Psoas muscle (tissue), 8 donors: ENCODE data around the gene CLMP. TPM values are rescaled to one million over a fixed set of nuclear protein-coding genes. Genes with fewer than 3 reads are reported as not detected.
"Not testable (repeated sequence)": the region's sequence is repeated elsewhere in the genome, so short reads cannot be mapped to it uniquely, and the experiment has no call there.

Experiments used
- ATAC-seq, 4 donors: fragments of 200-7000 bp; cut with Tn5 transposase; one replicate each; pipeline ENCODE4 v1.9.1; 2020; ENCODE audit warnings: moderate library complexity in 3 of 4, mild to moderate bottlenecking in 2 of 4
- DNase-seq, 2 donors: peaks; one replicate each; pipeline ENCODE4 v3.0.0-alpha.2; 2020
- H3K27ac ChIP-seq: fragments of 200-600 bp; one replicate; pipeline ENCODE4 v1.8.0; 2022
- H3K27me3 ChIP-seq, 3 donors: fragments of 200-600 bp in 1 of 3; one replicate each; pipeline versions ENCODE4 v1.6.1 to v1.8.0; 2013 to 2022; ENCODE audit warnings: low read length in 2 of 3, mild to moderate bottlenecking in 2 of 3, moderate library complexity in 1 of 3; ENCODE audit not compliant: insufficient read depth in 3 of 3
- H3K36me3 ChIP-seq, 2 donors: fragments of 200-600 bp in 1 of 2; one replicate each; pipeline versions ENCODE4 v1.6.1 to v1.8.0; 2013 to 2022; ENCODE audit warnings: low read depth in 1 of 2, mild to moderate bottlenecking in 1 of 2, moderate library complexity in 1 of 2; ENCODE audit not compliant: insufficient read depth in 1 of 2
- H3K4me1 ChIP-seq: fragments of 200-600 bp; one replicate; pipeline ENCODE4 v1.8.0; 2022
- H3K4me3 ChIP-seq: fragments of 200-600 bp; one replicate; pipeline ENCODE4 v1.8.0; 2022; ENCODE audit warnings: mild to moderate bottlenecking
- H3K9me3 ChIP-seq: fragments of 200-600 bp; one replicate; pipeline ENCODE4 v1.8.0; 2022
- WGBS, 3 donors: extraction: QIAGEN DNeasy Blood & Tissue Kit; methylation state at CpG; one replicate each; pipeline versions ENCODE4 v1.1.6 to v1.1.7; 2013; 5-methylcytosine and 5-hydroxymethylcytosine counted together
- intact Hi-C, 2 donors: fragments of 100-400 bp; cut with DNase I; formaldehyde crosslinking; loops; one replicate each; pipeline versions ENCODE4 v1.11.0 to v1.14.2; 2022
- polyA plus RNA-seq, 3 donors: library from polyadenylated mRNA; stranded (reverse); fragments of 200-250 nt; gene quantifications; one replicate each; pipeline ENCODE4 v1.2.3, GENCODE V29; 2013
- total RNA-seq, 4 donors: library from RNA; stranded (reverse); fragmentation: NEBNext Ultra II Directional in 2 of 4; extraction: Animal tissue kit (Norgen Biotek cat#: 25700) in 2 of 4; gene quantifications; one replicate each; pipeline versions ENCODE4 v1.2.1 to v1.2.4, GENCODE V29; 2021 to 2023
- TF ChIP-seq, protein P1 (sequence below): fragments of 200-600 bp; IDR thresholded peaks from one replicate; pipeline ENCODE4 v1.8.0; 2022; ENCODE audit warnings: antibody characterized with exemption
- donor health status: healthy with polysubstance abuse.
- donor health status: DM: no; HTN: no; CAD: no; lungs with moderate emphysema.
- donor health status: Bipolar disorder and iron deficiency.
- donor health status: healthy.
- donor health status: DM: yes; HTN: yes; CAD: no.
- donor health status: DM: no; HTN: no; CAD: no.
- donor health status: DM: no; HTN: no; CAD: no.
- donor health status: DM: yes; HTN: yes; CAD: no.

Gene CLMP
- total and polyA plus RNA-seq, 7 donors, result 0.83 to 4.2 (median 2.9) TPM

DNA sequence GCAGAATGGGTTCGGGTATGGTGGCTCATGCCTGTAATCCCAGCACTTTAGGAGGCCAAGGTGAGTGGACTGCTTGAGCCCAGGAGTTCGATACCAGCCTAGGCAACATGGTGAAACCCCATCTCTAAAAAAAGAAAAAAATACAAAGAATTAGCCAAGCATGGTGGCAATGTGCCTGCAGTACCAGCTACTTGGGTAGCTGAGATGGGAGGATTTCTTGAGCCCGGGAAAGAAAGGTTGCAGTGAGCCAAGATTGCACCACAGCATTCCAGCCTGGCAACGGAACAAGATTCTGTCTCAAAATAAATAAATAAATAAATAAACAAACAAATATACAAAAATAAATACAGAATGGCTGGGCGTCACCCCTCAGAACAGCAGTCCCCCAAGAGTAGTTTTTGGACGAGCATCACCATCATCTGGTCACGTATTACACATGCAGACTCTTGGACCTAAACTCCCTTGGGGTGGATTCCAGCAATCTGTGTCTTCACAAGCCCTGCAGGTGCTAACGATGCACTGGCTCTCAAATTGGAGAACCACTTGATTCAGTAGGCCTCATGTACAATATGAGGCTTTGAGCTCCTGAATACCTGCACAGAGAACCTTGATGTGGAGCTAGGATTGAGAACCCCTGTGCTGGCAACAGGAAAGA lies 33.5 kb downstream of the CLMP start:
- H3K4me1 ChIP-seq, result no peaks in the 10 kb centered on the region
- no peaks in the 10 kb centered on the region for H3K36me3 ChIP-seq
- H3K4me3 ChIP-seq, result no peak overlapping the region
- TF ChIP-seq, protein P1, sequence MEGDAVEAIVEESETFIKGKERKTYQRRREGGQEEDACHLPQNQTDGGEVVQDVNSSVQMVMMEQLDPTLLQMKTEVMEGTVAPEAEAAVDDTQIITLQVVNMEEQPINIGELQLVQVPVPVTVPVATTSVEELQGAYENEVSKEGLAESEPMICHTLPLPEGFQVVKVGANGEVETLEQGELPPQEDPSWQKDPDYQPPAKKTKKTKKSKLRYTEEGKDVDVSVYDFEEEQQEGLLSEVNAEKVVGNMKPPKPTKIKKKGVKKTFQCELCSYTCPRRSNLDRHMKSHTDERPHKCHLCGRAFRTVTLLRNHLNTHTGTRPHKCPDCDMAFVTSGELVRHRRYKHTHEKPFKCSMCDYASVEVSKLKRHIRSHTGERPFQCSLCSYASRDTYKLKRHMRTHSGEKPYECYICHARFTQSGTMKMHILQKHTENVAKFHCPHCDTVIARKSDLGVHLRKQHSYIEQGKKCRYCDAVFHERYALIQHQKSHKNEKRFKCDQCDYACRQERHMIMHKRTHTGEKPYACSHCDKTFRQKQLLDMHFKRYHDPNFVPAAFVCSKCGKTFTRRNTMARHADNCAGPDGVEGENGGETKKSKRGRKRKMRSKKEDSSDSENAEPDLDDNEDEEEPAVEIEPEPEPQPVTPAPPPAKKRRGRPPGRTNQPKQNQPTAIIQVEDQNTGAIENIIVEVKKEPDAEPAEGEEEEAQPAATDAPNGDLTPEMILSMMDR, result no peak
- intact Hi-C loops, result no loop called here
- no peaks in the 10 kb centered on the region for H3K9me3 ChIP-seq
- no peak overlapping the region for H3K27ac ChIP-seq
- ATAC-seq (peak in 1 of 4 donors; percentile 40), DNase-seq (no peak)
- WGBS, 3 donors, result 55 to 69% (median 56%) methylated on average over 8 of the region's 8 CpGs
- no peaks in the 10 kb centered on the region for H3K27me3 ChIP-seq

DNA sequence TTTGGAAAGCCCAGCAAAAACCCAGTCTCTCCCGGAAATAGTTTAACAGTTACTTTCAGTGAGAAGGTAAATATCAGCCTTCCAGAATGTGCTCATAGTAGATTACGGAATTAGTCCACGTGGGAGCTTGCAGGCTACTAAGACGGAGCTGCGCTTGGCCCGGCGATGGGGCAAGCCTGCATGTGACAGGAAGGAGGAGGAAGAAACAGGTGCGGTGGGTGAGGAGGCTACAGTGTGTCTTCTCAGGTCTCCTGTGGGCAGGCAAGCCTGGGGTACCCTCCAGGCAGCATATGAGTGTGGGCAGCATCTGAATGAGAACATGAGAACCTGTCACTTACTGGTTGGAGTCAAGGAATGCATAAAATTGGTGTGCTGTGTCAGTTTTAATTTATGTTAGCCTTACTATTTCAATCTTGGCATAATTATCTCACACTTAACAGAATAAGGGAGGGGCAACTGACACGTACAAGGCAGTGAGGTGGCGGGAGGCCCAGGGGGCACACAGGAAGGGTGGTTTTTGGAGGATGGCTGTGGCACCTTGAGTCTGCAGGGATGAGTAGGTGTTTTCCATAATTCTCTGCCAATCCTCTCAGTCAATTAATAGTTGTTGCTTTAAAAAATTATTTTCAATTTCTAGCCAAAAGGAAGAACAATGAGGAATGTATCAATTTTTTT lies 35.7 kb downstream of the CLMP start:
- Histone ChIP-seq H3K36me3 (no peaks in the 10 kb centered on the region), H3K4me3 (no peak overlapping the region), H3K27ac (no peak overlapping the region), H3K4me1 (no peaks in the 10 kb centered on the region), H3K9me3 (no peaks in the 10 kb centered on the region), H3K27me3 (peaks cover 0 to 3% (median 1%) of the 10 kb centered on the region in 3 donors)
- WGBS, 3 donors, result 56 to 69% (median 57%) methylated on average over 10 of the region's 10 CpGs
- TF ChIP-seq, protein P1, result no peak
- no peak for DNase-seq
- ATAC-seq, result no peak
- intact Hi-C loops, result no loop called here

DNA sequence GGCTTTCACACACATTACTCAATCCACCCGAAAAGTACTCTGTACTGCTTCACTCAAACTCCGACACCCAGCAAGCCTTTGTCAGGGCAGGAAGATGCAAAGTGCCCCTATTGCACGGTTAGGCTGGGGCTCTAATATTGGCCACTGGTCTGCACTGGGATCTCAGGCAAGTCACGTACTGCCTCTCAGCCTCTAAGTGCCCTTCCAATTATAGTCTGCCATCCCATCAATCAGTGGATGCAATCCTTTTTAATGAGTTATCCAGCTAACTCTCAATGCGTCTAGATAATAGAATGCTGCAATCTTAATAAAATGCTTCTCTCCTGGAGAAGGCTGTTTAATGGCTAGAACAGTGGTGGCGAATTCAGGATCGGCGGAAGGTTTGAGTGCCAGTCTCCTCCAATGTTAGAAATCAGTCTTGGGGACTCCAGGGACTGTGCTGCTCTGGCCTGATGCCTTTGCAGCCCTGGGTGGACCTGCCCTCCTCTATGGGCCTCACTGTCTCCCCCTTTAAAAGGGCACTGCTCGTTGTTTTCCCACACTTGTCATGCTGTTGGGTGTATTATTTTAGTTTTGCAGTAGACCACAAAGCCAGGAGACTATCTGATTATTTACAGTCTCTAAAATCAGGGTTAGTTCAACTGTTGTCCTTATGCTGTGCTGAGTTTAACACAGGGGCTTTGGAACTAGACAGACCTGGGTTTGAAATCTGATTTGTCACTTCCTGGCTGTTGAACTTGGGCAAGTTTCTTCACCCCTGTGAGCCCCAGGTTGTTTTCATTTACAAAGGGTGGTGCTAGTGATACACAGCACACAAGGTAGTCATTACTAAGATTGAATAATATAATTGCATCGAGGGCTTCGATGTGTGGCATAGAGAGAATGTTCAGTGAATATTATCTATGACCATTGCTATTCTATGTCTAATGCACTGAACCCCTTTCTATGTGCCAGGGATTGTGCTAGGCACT lies 36.7 kb downstream of the CLMP start:
- H3K36me3 ChIP-seq, result no peaks in the 10 kb centered on the region
- H3K4me3 ChIP-seq, result no peak overlapping the region
- H3K4me1 ChIP-seq, result no peaks in the 10 kb centered on the region
- TF ChIP-seq, protein P1, result no peak
- DNase-seq (no peak), ATAC-seq (no peak)
- H3K27me3 ChIP-seq, result peaks cover 0 to 3% (median 1%) of the 10 kb centered on the region in 3 donors
- no peaks in the 10 kb centered on the region for H3K9me3 ChIP-seq
- 65 to 84% (median 67%) methylated on average over 11 of the region's 11 CpGs for whole genome bisulfite sequencing, 3 donors
- no peak overlapping the region for H3K27ac ChIP-seq
- intact Hi-C loops, result no loop called here

DNA sequence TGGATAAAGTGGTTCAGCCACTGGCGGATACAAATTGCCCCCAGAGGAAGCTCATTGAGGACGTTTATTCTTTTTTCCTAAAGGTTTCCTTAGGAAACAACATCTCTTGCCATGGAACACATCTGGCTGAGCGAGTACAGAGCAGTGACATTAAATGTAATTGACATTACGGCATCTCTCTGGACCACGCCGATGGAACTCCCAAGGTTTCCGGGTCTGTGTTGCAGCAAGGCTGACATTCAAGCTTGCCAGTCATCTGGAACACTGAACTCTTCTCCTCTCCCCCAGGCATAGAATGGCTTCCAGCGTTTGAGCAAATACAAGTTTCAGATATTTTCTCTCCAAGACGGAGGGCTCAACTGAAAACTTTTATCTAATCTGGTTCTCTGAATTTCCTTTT lies 42.1 kb downstream of the CLMP start:
- H3K4me3 ChIP-seq, result no peak overlapping the region
- no peaks in the 10 kb centered on the region for H3K9me3 ChIP-seq
- H3K27me3 ChIP-seq, result peaks cover 0 to 3% (median 1%) of the 10 kb centered on the region in 3 donors
- TF ChIP-seq, protein P1, result no peak
- WGBS, 3 donors, result 71 to 78% (median 72%) methylated on average over 9 of the region's 9 CpGs
- ATAC-seq (no peak), DNase-seq (no peak)
- H3K27ac ChIP-seq, result no peak overlapping the region
- intact Hi-C loops, result no loop called here
- no peaks in the 10 kb centered on the region for H3K36me3 ChIP-seq
- no peaks in the 10 kb centered on the region for H3K4me1 ChIP-seq

DNA sequence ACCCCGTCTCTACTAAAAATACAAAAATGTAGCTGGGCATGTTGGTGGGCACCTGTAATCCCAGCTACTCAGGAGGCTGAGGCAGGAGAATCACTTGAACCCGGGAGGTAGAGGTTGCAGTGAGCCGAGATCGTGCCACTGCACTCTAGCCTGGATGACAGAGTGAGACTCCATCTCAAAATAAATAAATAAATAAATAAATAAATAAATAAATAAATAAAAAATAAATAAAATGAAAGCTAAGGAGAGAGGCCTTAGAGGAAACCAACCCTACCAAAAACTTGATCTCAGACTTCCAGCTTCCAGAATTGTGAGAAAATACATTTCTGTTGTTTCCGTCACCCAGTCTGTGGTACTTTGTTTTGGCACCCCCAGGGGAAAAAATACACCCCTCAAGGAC lies 42.7 kb downstream of the CLMP start:
- intact Hi-C loops, H3K27ac ChIP-seq, H3K27me3 ChIP-seq, H3K9me3 ChIP-seq, H3K4me1 ChIP-seq, H3K36me3 ChIP-seq, DNase-seq, ATAC-seq, H3K4me3 ChIP-seq: not testable (repeated sequence)
- WGBS, 3 donors, result 94 to 100% (median 96%) methylated on average over 3 to 5 of the region's 5 CpGs
